Small intestine (tissue), 7 donors: ENCODE data around the gene UCK1. TPM values are rescaled to one million over a fixed set of nuclear protein-coding genes. Genes with fewer than 3 reads are reported as not detected.

Source experiments
- DNase-seq, 2 donors: peaks; one replicate each; pipeline versions ENCODE4 v3.0.0 to v3.0.0-alpha.2; 2013
- FAIRE-seq: peaks from 2 replicates; lab custom pipeline; 2012; peaks lifted over from hg19 to GRCh38; lab: Jason Lieb, UNC
- H3K27ac ChIP-seq, 3 donors: one replicate each; pipeline ENCODE4 v1.5.1; 2013; ENCODE audit warnings: low read length in 2 of 3, mild to moderate bottlenecking in 2 of 3, control low read depth in 1 of 3, inconsistent platforms in 1 of 3, low read depth in 1 of 3, moderate library complexity in 1 of 3
- H3K27me3 ChIP-seq, 3 donors: one replicate each; pipeline ENCODE4 v1.6.1; 2013; ENCODE audit warnings: low read length in 3 of 3, inconsistent platforms in 1 of 3; ENCODE audit not compliant: control insufficient read depth in 3 of 3, insufficient read depth in 3 of 3
- H3K36me3 ChIP-seq, 3 donors: one replicate each; pipeline ENCODE4 v1.6.1; 2013; ENCODE audit warnings: low read length in 3 of 3, inconsistent platforms in 1 of 3, low read depth in 1 of 3, mild to moderate bottlenecking in 1 of 3, moderate library complexity in 1 of 3; ENCODE audit not compliant: control insufficient read depth in 3 of 3, insufficient read depth in 2 of 3
- H3K4me1 ChIP-seq, 3 donors: one replicate each; pipeline ENCODE4 v1.6.1; 2013; ENCODE audit warnings: low read length in 2 of 3, inconsistent platforms in 1 of 3, low read depth in 1 of 3, mild to moderate bottlenecking in 1 of 3, moderate library complexity in 1 of 3; ENCODE audit not compliant: control insufficient read depth in 3 of 3, insufficient read depth in 2 of 3
- H3K4me3 ChIP-seq, 3 donors: one replicate each; pipeline ENCODE4 v1.5.1; 2013; ENCODE audit warnings: low read length in 3 of 3, control low read depth in 1 of 3, inconsistent platforms in 1 of 3, low read depth in 1 of 3, mild to moderate bottlenecking in 1 of 3, moderate library complexity in 1 of 3
- H3K9me3 ChIP-seq, 2 donors: one replicate each; pipeline ENCODE4 v1.6.1; 2013; ENCODE audit warnings: low read depth in 1 of 2, low read length in 1 of 2; ENCODE audit not compliant: control insufficient read depth in 2 of 2, insufficient read depth in 1 of 2
- WGBS, 3 donors: extraction: QIAGEN DNeasy Blood & Tissue Kit; methylation state at CpG; one replicate each; pipeline ENCODE4 v1.1.7; 2013; 5-methylcytosine and 5-hydroxymethylcytosine counted together
- polyA plus RNA-seq, 4 donors: library from polyadenylated mRNA; stranded (reverse) in 3 of 4; unstranded in 1 of 4; fragments of 200-250 nt in 3 of 4; fragments of 120-200 nt in 1 of 4; gene quantifications; one replicate each; pipeline versions ENCODE4 v1.2.1 to v1.2.3, GENCODE V29; 2013
- donor health status: healthy with polysubstance abuse.
- donor health status: control.
- donor health status: control.
- donor health status: Bipolar disorder and iron deficiency.
- donor health status: healthy.

UCK1 gene
- polyA plus RNA-seq, 4 donors: 18.1 to 40.6 (median 27.7) TPM

DNA sequence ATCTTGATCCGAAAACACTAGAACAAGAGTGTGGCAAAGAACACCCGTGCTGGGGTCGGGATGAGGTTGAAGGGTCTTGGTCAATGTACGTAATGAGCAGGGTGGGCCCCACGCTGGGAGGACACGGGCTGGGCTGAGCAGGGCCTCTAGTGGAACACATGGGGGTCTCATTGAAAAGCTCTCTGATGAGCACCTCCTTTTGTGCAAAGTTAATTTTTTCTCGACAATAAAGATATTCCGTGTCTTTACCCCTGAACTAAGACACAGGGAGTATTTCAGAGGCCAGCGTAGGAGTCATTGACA lies 8.0 kb downstream of the UCK1 start:
- H3K36me3 ChIP-seq: peaks cover 13 to 98% (median 26%) of the 10 kb centered on the region in 3 donors
- FAIRE-seq: no peak

DNA sequence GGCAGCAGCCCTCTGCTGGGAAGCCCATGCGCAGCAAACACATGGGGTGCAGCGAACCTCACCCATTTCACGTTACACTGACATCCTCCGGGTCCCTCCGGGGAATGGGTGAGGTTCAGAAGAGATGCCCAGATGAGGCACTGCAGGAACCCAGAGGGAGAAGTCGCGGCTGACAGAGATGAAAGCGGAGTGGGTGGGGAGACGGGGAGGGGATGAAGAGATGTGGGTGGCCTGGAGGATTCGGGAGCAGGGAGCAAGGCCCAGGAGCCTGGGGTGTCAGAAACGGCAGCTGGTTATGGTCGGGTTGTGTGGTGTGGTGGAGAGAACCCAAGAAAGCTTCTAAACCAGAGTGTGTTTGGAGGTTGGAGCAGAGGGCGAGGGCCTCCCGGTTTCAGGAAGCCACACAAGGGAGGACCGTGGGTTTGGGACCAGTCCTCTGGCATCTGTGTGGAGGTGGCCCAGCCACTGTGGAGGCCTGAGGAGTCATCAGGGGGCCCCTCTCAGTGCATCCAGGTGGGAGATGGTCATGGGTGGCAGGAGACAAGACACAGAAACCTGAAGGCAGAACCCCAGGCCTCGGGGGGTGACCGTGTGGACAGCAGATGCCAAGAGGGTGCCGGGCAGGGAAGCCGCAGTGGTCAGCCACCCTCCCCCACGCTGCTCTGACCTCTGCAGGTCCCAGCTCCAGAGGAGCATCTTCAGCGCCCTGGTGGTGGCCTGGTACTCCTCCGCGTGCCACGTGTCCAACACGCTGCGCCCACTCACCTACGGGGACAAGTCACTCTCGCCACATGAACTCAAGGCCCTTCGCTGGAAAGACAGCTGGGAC lies 8.6 kb downstream of the UCK1 start:
- no peak overlapping the region for H3K27ac ChIP-seq
- no peaks in the 10 kb centered on the region for H3K4me1 ChIP-seq
- no peak for FAIRE-seq
- H3K36me3 ChIP-seq: peaks cover 13 to 98% (median 24%) of the 10 kb centered on the region in 3 donors
- 93 to 96% (median 93%) methylated on average over 26 to 29 of the region's 29 CpGs for WGBS, 3 donors
- H3K27me3 ChIP-seq: no peaks in the 10 kb centered on the region
- no peak overlapping the region for H3K4me3 ChIP-seq
- DNase-seq: no peak
- no peaks in the 10 kb centered on the region for H3K9me3 ChIP-seq

More for the DNA sequence above, 8.0 kb downstream of the UCK1 start:
- Histone ChIP-seq H3K4me1 (no peaks in the 10 kb centered on the region), H3K27me3 (no peaks in the 10 kb centered on the region), H3K9me3 (no peaks in the 10 kb centered on the region), H3K4me3 (no peak overlapping the region), H3K27ac (no peak overlapping the region)
- DNase-seq: no peak
- 90 to 93% (median 91%) methylated on average over 9 of the region's 9 CpGs for WGBS, 3 donors

DNA sequence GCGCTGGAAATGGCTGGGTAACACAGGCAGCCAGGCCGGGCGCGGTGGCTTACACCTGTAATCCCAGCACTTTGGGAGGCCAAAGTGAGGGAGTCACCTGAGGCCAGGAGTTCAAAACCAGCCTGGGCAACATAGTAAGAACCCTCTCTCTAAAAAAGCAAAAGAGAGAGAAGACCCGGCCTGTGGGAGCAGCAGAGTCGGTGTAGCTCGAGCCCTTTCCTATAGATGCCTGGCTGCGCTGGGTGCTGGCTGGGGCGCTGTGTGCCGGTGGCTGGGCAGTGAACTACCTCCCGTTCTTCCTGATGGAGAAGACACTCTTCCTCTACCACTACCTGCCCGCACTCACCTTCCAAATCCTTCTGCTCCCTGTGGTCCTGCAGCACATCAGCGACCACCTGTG lies 9.2 kb downstream of the UCK1 start:
- H3K36me3 ChIP-seq: peaks cover 13 to 99% (median 24%) of the 10 kb centered on the region in 3 donors
- no peak overlapping the region for H3K4me3 ChIP-seq
- no peaks in the 10 kb centered on the region for H3K27me3 ChIP-seq
- H3K4me1 ChIP-seq: no peaks in the 10 kb centered on the region
- H3K27ac ChIP-seq: no peak overlapping the region
- no peak for FAIRE-seq
- no peak for DNase-seq
- WGBS, 3 donors: 97 to 98% (median 97%) methylated on average over 13 of the region's 13 CpGs
- no peaks in the 10 kb centered on the region for H3K9me3 ChIP-seq

DNA sequence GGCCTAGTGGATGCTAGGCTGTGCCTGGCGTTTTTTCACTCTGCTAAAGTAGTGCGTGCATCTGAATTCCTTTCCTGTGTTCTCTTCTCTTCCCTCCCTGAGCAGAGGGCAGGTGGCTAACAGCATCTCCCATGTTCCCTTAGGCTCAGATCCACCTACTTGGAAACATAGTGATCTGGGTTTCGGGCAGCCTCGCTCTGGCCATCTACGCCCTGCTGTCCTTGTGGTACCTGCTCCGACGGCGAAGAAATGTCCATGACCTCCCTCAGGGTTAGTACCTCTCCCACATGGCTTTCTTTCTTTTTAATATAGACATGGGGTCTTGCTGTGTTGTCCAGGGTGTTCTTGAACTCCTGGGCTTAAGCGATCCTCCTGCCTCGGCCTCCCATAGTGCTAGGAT lies 9.9 kb downstream of the UCK1 start:
- Histone ChIP-seq H3K27ac (no peak overlapping the region), H3K27me3 (no peaks in the 10 kb centered on the region), H3K9me3 (peaks cover 0 to 4% of the 10 kb centered on the region in 2 donors), H3K36me3 (peaks cover 11 to 99% (median 24%) of the 10 kb centered on the region in 3 donors), H3K4me3 (no peak overlapping the region), H3K4me1 (no peaks in the 10 kb centered on the region)
- DNase-seq: no peak
- FAIRE-seq: no peak
- 95 to 97% (median 96%) methylated on average over 10 of the region's 10 CpGs for WGBS, 3 donors

DNA sequence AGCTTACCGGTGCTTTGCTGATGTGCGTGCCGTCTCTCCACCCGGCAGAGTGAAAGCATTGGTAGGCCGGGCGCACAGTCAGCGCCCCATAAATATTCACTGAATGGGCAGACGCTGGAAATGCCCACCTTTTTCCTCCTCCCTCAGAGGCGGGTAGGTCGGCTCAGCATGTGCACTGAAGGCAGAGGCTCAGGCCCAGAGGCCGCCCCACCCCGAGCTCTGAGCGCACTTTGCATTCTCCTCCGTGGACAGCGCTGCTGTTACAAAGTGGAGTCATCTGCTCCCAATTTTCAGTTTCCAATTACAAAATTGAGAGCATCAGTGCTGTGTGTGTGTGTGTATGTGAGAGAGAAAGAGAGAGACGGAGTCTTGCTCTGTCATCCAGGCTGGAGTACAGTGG lies 10.6 kb downstream of the UCK1 start:
- Histone ChIP-seq H3K4me3 (no peak overlapping the region), H3K4me1 (no peaks in the 10 kb centered on the region), H3K36me3 (peaks cover 8 to 99% (median 25%) of the 10 kb centered on the region in 3 donors), H3K27ac (no peak overlapping the region), H3K27me3 (no peaks in the 10 kb centered on the region), H3K9me3 (peaks cover 0 to 6% of the 10 kb centered on the region in 2 donors)
- no peak for FAIRE-seq
- WGBS, 3 donors: 83 to 86% (median 85%) methylated on average over 16 of the region's 16 CpGs
- DNase-seq: no peak

DNA sequence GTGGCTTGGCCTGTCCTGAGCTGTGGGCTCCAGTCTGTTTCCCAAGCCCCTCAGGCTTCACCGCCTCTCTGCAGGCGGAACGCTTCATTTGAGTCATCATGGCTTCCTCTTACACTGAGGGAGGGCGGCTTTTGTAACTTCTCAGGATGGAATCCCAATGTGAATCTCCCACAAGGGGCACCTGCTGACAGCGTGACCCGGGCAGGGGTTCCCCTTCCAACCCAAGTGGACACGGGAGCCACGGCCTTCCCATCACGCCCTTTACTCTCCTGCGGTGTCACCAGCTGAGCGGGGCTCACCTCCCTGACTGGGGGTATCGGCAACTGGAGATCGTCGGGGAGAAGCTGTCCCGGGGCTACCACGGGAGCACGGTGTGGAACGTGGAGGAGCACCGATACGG lies 12.5 kb downstream of the UCK1 start:
- no peak overlapping the region for H3K27ac ChIP-seq
- no peak for FAIRE-seq
- H3K4me1 ChIP-seq: no peaks in the 10 kb centered on the region
- no peaks in the 10 kb centered on the region for H3K27me3 ChIP-seq
- DNase-seq: no peak
- H3K9me3 ChIP-seq: peaks cover 0 to 6% of the 10 kb centered on the region in 2 donors
- H3K36me3 ChIP-seq: peaks cover 5 to 97% (median 16%) of the 10 kb centered on the region in 3 donors
- H3K4me3 ChIP-seq: no peak overlapping the region
- WGBS, 3 donors: 96 to 97% (median 97%) methylated on average over 20 of the region's 20 CpGs

DNA sequence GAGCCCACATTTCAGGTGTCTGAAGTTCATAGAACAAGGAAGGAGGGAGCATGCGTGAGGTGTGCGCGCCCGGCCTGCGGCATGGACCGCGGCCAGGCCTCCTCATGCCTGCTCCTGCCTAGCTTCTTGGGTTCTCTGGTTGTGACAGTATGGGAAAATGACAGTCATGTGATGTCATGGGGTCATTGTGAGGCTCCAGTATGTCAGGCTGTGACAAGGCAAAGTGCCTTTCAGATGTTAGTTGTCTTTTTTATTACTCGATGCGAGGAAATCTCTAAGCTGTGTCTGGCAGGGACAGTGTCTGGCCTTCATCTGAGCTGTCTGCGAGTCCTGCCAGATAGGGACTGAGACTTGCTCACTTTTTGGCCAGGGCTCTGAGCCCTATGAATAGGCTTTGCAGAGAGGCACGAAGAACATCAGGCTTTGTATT lies 13.3 kb downstream of the UCK1 start:
- H3K9me3 ChIP-seq: peaks cover 0 to 6% of the 10 kb centered on the region in 2 donors
- DNase-seq (no peak), FAIRE-seq (no peak)
- no peak overlapping the region for H3K4me3 ChIP-seq
- H3K27me3 ChIP-seq: no peaks in the 10 kb centered on the region
- 91 to 95% (median 95%) methylated on average over 11 of the region's 11 CpGs for WGBS, 3 donors
- peaks cover 5 to 97% (median 16%) of the 10 kb centered on the region in 3 donors for H3K36me3 ChIP-seq
- H3K4me1 ChIP-seq: no peaks in the 10 kb centered on the region
- H3K27ac ChIP-seq: no peak overlapping the region

DNA sequence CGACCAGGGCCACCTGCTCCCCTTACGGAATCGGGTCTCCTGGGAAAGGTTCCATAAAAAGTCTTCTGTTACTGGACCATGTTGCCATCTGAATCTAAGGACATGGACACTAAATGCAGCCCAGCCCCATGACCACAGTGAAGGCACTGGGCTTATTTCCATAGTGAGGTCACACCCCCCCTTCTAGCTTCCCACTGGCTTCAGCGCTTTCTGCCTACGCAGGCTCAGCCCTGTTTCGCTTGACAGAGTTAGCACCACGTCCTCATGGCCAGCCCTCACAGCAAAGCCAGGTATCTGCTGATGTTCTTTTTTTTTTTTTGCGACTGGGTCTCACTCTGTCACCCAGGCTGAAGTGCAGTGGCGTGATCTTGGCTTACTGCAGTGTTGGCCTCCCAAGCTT lies 14.1 kb downstream of the UCK1 start:
- Histone ChIP-seq H3K27me3 (no peaks in the 10 kb centered on the region), H3K36me3 (peaks cover 5 to 97% (median 18%) of the 10 kb centered on the region in 3 donors), H3K9me3 (peaks cover 0 to 6% of the 10 kb centered on the region in 2 donors), H3K4me3 (no peak overlapping the region), H3K4me1 (no peaks in the 10 kb centered on the region), H3K27ac (no peak overlapping the region)
- WGBS, 3 donors: 94 to 97% (median 95%) methylated on average over 9 of the region's 9 CpGs
- FAIRE-seq (no peak), DNase-seq (no peak)
